Endothelial cell (in vitro differentiated cells): ENCODE data around the gene PDE1A. TPM values are rescaled to one million over a fixed set of nuclear protein-coding genes. Genes with fewer than 3 reads are reported as not detected.
"Not testable (repeated sequence)": the region's sequence is repeated elsewhere in the genome, so short reads cannot be mapped to it uniquely, and the experiment has no call there.

ENCODE experiments used
- DNase-seq: peaks from one replicate; pipeline ENCODE4 v3.0.0; 2021; ENCODE audit warnings: low spot score
- H3K27ac Mint-ChIP-seq: one replicate; pipeline ENCODE4 v1.8.0; 2021; ENCODE audit warnings: mixed read lengths, inconsistent platforms; ENCODE audit not compliant: unreplicated experiment
- H3K27me3 Mint-ChIP-seq: one replicate; pipeline ENCODE4 v1.8.0; 2021; ENCODE audit warnings: mild to moderate bottlenecking, moderate library complexity, mixed read lengths, inconsistent platforms; ENCODE audit not compliant: unreplicated experiment
- H3K36me3 Mint-ChIP-seq: one replicate; pipeline ENCODE4 v1.8.0; 2021; ENCODE audit warnings: mild to moderate bottlenecking, low read depth, mixed read lengths, inconsistent platforms; ENCODE audit not compliant: unreplicated experiment
- H3K4me1 Mint-ChIP-seq: one replicate; pipeline ENCODE4 v1.8.0; 2021; ENCODE audit warnings: mild to moderate bottlenecking, mixed read lengths, inconsistent platforms; ENCODE audit not compliant: unreplicated experiment
- H3K4me3 Mint-ChIP-seq: one replicate; pipeline ENCODE4 v1.8.0; 2021; ENCODE audit warnings: mild to moderate bottlenecking, mixed read lengths, inconsistent platforms; ENCODE audit not compliant: unreplicated experiment
- H3K9me3 Mint-ChIP-seq: one replicate; pipeline ENCODE4 v1.8.0; 2021; ENCODE audit warnings: mixed read lengths, inconsistent platforms; ENCODE audit not compliant: unreplicated experiment
- CTCF ChIP-seq: fragments of 200-600 bp; sonication (generic); IDR thresholded peaks from one replicate; pipeline ENCODE4 v1.5.0; 2021; ENCODE audit warnings: antibody characterized with exemption; ENCODE audit not compliant: unreplicated experiment
- total RNA-seq: library from RNA; stranded (reverse); fragmentation: NEBNext Ultra II Directional; extraction: Animal tissue kit (Norgen Biotek cat#: 25700); gene quantifications from one replicate; pipeline ENCODE4 v1.2.1, GENCODE V29; 2021; ENCODE audit not compliant: unreplicated experiment

The PDE1A gene
- total RNA-seq, 1 donor from 2014 or later = 21.6 TPM

GRCh38 chr2:182404975-182405561 lies 21.8 kb downstream of the PDE1A start:
- Mint-ChIP-seq H3K27me3 (no peaks in the 10 kb centered on the region), H3K4me1 (peaks cover 3% of the 10 kb centered on the region), H3K27ac (no peak overlapping the region), H3K36me3 (no peaks in the 10 kb centered on the region), H3K4me3 (no peak overlapping the region), H3K9me3 (no peaks in the 10 kb centered on the region)
- no peak for DNase-seq
- no peak for TF ChIP-seq CTCF

- Mint-ChIP-seq H3K27me3 (no peaks in the 10 kb centered on the region), H3K9me3 (no peaks in the 10 kb centered on the region), H3K36me3 (no peaks in the 10 kb centered on the region), H3K4me1 (peaks cover 2% of the 10 kb centered on the region), H3K27ac (no peak overlapping the region), H3K4me3 (no peak overlapping the region)
- no peak for DNase-seq
- no peak for TF ChIP-seq CTCF
Measured at GRCh38 chr2:182404092-182404491, 22.7 kb downstream of the PDE1A start.

GRCh38 chr2:182393270-182393760 lies 33.5 kb downstream of the PDE1A start:
- Mint-ChIP-seq H3K9me3 (no peaks in the 10 kb centered on the region), H3K27me3 (peaks cover 4% of the 10 kb centered on the region), H3K4me1 (no peaks in the 10 kb centered on the region), H3K36me3 (no peaks in the 10 kb centered on the region), H3K4me3 (no peak overlapping the region), H3K27ac (no peak overlapping the region)
- DNase-seq = no peak
- TF ChIP-seq CTCF = no peak

GRCh38 chr2:182391443-182391842 lies 35.4 kb downstream of the PDE1A start:
- Mint-ChIP-seq H3K4me1 (no peaks in the 10 kb centered on the region), H3K4me3 (no peak overlapping the region), H3K9me3 (no peaks in the 10 kb centered on the region), H3K27me3 (peaks cover 6% of the 10 kb centered on the region), H3K27ac (no peak overlapping the region), H3K36me3 (peaks cover 6% of the 10 kb centered on the region)
- TF ChIP-seq CTCF = no peak
- no peak for DNase-seq

- not testable (repeated sequence) for H3K27me3 Mint-ChIP-seq, H3K9me3 Mint-ChIP-seq, H3K27ac Mint-ChIP-seq, DNase-seq, H3K4me3 Mint-ChIP-seq, H3K4me1 Mint-ChIP-seq
- peaks cover 14% of the 10 kb centered on the region for H3K36me3 Mint-ChIP-seq
Measured at GRCh38 chr2:182386267-182386880, 40.5 kb downstream of the PDE1A start.
